T follicular helper cell (primary cell): ENCODE data around the gene CLINT1.
A peak's percentile ranks its signal among the peaks of the same experiment; 100 is the strongest.

Experiments used
- DNase-seq: peaks from one replicate; pipeline ENCODE4 v3.0.0-alpha.2; 2020; ENCODE audit warnings: low read depth

The CLINT1 gene

DNA sequence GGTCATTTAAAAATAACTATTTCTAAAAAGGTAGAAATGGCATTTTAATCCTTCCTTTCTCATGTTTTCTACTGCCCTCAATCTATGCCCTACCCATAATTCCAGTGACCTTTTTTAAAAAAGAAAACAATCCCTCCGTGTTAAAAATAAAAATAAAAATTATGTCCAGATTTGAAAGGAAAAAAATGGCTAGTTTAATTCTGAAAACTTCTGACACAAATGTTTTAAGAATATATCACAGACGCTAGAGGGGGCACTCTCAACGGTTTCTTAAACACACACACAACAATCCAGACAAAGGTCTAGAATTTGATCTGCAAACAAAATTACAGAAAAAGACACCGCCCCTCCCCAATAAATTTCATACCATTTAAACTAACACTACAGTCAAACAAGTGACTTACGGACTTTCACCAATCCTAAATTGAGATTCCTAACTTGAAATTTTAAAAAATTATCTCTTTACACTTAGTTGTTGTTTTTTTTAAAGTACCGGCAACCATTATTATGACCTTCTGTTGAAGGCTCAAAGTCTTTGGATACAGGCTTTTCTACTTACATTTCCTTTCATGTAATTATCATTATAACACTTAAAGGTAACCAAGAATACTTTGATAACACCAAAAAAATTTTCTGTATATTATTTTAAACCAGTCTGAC is 38.2 kb downstream of the CLINT1 start:
- no peak for DNase-seq

DNA sequence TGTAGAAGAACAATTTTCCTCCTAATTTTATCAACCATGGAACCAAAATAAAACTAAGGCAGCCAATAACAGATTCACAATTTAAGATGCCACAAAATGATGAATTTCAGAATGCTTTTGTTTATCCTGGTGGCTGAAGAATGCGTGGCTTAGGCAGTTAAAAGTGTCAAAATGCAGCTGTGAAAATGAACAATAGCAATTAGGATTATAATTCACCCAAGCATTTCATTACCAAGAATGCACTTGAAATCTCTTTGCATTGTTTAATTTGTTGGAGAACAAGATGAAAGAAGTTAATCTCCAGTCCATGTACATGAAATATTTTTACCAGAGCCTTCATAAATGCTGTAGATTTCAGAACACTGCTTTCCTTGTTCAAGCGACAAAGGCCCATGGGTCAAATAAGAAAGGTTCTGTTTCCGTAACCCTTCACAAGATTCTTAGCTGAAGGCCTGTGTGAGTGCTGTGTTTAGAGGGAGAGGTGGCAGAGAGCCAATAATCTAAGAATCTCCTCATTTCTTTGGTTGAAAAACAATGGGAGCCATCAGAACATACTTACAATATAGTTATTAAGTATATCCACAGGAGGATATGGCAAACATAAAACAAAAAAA is 39.3 kb downstream of the CLINT1 start:
- no peak for DNase-seq

DNA sequence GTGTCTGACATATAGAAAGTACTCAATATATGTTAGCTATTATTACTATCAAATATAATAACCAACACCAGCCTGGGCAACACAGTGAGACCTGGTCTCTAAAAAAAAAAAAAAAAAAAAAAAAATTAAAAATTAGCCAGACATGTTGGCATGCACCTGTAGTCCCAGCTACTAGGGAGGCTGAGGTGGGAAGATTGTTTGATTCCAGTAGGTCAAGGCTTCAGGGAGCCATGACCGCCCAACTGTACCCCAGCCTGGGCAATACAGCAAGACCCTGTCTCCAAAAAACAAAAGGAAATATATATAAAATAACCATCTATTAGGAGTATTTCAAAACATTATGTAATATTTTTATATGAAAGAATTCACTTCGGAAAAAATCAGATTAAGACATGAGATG is 40.6 kb downstream of the CLINT1 start:
- DNase-seq: no peak

DNA sequence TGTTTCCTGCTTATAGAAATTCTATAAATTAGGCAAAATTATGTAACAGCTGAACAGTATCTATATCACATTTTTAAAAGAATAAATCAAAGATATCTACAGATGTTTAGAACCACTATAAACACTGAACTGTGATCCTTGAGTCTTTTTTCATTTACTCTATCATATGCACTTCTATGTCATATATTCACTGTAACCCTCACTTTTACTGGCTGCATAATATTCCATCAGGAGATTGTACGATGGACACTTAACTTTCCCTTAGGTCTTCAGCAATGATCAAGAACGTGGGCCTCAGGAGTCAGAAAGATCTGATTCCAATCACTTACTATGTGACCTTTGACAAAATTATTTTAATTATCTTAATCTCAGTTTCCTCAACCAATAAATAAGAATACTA is 41.0 kb downstream of the CLINT1 start:
- DNase-seq: no peak

DNA sequence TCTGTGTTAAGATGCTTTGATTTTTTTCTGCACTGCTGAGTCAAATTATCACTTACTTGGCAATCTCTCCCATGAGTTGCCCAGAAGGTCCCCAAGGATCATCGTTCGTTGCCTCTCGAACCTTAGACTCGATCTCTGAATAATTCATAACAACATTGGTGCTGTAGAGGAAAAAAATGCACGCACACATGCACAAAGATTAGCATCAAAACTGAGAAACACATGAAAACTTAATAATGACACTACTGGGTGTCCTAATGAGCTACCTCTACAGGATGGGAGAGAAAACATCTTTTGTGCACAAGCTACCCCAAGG is 41.6 kb downstream of the CLINT1 start:
- no peak for DNase-seq

DNA sequence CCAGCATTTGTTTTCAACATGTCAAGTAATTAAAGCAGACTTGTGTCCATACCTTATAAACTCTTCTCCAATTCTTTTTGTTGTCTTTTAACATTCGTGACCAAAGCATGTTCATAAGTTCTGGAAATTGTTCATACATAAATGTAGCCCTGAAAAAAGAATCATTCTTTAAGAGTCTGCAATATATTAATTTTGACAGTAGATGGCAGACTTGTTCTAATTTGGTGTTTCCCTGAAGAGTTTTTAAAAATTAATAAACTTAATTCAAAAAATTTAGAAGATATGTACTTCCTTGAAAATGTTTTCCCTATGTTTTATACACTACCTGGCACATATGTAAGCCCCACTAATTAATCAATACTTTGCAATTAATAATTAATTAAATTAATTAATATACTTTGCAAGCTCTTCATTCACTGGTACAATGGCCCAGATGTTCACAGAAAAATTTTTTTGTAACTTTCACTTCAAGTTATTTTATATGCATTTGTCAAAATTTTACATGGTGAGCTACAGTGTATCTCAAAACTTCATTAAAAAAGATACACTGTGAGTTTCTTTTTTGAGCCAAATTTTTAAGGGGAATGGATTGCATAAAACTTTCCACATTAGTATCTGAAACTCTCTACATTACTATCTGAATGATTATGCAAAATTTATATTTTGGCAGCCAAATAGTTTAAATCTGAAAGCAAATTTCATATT is 42.1 kb downstream of the CLINT1 start:
- no peak for DNase-seq

DNA sequence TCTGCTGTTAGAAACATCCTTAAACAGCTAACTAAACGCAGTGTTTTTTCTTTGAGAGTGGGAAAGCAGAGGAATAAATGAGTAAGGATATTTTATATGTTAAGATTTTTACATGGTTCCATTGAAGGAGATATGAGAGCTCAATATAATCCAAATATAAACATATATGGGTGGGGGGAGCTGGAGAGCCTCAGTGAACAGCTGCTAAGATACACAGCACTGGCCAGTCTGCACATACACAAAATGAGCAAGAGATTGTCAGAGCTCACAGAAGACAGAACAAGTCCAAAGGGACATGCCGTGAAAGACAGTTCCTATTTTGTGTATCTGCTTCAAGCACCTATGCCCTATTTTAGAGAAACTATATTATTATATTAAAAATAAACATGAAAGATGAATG is 46.9 kb downstream of the CLINT1 start:
- DNase-seq: no peak

DNA sequence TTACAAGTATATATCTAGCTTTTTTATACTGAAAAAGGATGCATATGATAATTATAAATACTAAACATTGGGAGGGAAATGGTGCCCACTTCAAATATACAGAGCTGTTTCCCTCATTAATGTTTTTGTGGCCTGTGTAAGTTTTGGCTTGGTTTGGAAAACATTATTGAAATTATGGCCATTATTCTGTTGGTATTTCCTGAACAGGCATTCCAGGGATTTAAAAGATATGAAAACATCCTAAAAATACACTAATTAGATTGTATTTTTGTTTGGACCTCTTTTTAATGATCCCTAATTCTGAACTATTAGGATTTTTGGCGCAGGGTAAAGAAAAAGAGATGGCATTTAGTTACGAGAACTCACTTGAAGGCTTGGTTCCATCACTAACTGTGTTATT is 50.9 kb downstream of the CLINT1 start:
- no peak for DNase-seq

DNA sequence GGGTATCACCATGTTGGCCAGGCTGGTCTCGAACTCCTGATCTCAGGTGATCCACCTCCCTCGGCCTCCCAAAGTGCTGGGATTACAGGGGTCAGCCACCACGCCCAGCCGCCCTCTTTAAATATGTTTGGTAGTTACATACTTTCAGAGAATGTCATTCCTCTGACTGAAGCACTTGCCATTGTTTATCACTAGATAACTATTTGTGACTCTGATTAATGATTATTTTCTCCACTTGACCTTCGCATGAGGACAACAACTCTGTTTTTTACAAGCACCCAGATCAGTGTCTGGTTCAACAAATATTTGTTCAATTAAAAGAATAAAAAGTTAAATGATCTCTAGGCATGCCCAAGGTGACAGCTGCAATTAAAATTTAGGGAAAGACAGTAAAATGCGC is 56.2 kb downstream of the CLINT1 start:
- no peak for DNase-seq

DNA sequence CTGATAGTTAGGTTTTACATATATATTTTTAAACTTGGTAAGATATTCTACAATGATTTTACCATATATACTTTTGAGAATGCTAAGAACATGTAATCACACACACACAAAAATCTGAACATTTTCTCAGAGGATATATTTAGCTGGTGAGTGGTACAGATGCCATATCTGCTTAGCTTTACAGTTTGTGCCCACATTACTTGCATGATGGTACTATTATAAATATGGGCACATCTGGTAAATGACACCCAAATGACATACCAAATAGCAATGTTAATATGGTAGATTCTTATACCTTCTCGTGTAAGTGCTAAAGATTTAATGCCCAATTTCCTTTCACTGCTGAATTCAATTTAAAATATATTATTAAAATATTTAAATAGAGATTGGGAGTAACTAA is 58.8 kb downstream of the CLINT1 start:
- no peak for DNase-seq

DNA sequence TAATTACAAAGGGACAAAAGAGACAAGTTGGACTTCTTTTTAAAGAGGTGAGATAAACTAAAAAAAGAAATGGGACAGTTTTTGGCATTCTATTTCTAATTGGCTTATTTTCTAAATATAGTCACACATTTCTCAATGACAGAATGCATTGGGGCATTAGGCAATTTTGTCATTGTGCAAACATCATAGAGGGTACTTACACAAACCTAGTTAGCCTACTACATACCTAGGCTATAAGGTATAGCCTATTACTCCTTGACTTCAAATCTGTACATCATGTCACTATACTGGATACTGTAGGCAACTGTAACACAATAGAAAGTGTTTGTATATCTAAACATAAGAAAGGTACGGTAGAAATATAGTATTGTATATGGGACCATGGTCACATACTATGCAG is 59.4 kb downstream of the CLINT1 start:
- no peak for DNase-seq

DNA sequence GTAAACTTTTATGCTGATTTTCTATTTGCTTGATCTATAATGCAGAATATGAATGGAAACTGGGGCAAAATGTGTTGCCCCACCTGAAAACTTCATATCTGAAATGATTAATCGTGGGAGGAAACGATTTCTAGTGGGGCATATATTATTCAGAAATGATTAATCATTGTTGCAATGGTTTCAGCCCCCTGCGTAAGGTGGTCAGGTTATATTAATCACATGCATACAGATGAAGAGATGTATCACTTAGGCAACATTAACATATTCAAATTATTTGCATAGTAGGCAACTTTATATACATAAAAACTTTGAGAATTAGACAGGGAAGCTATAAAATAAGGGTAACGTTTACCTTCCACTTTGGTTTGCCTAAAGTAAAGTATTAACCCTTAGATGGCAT is 65.6 kb downstream of the CLINT1 start:
- no peak for DNase-seq

DNA sequence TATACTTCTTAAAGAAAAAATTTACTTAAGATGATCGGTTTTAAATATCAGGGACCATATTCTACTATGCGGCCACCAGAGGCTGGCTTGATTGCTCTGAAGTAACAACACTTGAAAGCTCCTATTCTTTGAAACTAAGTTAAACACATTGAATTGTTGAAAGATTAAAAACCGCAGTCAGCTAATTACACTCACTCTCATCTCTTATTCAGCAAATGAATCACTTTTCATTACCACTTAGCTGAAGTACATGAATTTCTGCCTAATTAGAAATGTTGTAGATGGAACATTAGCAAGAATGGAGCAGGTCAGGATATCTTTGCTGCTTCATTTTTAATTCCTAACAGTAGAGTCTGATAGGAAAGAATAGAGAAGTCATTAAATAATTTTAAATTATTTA is 73.1 kb downstream of the CLINT1 start:
- DNase-seq: no peak

DNA sequence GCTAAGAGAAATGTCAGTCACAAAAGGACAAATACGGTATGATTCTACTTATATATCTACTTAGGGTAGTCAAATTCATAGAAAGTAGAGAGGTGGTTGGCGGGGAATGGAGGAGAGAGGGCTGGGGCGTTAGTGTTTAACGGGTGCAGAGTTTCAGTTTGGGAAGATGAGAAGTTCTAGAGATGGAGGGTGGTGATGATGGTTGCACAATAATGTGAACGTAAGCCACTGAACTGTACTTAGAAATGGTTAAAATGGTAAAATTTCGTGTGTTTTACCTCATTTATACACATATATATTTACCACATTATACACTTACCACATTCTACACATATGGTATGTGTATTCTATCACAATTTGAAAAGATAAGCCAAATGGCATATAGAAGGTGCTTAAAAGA is 79.7 kb downstream of the CLINT1 start:
- no peak for DNase-seq

DNA sequence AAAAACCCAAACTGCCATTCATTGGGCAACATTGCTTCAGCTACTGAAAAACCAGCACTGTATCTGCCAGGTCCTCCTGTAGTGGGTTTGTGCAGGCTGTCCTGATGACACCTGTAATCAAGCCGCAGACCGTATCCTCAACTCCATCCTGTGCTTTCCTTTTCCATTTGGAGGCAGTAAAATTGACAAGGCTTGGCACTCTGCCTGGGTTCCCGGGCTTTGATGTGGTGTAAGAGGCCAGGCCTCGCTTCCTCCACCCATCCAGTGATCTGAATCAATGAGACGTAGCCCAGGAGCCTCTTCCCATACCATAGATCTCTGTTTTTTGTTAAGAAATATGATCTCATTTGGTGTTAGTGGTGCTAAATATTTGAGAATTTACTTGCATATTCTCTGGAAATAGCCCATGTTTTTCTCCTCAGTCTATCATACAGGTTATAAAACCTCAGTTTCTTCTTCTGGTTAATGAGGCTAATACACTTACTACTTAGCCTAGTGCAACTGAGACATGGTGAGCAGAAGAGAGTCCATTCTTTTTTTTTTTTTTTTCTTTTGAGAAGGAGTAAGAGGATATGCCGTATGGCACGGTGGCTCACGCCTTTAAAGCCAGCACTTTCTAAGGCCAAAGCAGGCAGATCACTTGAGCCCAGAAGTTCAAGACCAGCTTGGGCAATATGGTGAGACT is 80.7 kb downstream of the CLINT1 start:
- DNase-seq: no peak

DNA sequence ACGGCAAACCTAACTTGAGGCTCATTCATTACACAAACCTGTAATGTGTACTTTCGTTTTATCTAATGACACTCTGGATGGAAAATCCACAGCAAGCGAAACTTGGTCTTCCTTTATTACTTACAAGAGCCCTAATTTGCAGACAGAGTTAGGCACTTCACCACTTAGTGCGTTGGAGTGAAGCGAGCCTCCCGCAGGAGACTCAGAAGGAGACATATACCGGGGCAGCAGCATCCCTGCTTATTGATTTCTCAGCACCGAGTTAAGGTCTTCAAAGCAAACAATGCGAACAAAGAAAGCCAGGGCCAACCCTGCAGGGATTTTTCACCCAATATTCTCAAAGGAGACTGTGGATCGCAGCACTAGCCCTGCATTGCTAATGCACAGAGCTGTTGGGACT is 86.8 kb downstream of the CLINT1 start:
- no peak for DNase-seq

DNA sequence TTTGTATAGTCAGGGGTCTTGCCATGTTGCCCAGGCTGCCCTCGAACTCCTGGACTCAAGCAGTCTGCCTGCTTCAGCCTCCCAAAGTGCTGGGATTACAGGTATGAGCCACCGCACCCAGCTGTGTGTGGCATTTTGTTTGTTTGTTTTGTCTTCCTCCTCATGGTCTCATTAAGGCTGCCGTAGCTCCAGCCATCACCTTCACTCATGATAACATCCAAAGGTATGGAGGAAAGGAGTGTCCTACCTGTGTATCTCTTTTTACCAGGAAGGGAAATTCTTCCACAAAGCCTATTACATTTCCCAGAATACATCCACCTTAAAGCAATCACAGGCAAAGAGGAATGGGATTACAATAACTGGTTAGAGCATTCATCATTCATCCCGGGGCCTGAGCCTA is 88.3 kb downstream of the CLINT1 start:
- DNase-seq: no peak

DNA sequence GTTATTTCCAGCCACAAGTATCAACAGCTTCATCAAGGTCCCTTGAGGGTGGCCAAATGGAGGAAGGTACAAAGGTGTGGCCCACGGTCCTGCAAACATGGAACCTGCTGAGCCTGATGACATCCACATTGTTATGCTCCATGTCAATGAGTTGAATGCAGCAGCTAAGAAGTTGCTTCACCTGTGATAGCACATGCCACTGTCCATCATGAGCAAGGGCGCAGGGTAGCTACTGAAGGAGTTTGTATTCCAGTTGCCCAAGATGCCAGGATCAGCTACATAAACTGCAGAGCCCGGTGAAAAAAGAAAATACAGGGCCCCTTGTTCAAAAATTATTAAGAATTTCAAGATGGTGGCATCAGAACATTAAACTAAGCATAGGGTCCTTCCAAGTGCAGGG is 91.3 kb downstream of the CLINT1 start:
- DNase-seq: no peak

DNA sequence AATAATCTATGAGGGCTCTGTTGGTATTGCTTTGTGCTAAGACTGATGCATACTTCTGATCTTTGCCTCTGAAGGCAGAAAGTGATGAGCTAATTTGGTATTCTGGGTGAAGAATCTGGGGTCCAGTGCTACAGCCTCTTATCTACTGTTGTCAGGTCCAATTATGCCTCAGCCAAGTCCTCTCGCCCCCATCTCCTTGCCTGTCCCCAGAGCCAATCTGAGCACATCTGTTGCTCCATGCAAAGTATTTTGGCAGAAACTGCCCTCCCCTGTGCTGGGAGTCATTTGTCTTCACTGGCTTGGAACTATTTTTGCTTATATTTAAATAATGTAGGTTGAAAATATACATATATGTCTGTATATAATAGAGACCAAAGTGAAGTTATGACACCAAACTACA is 92.0 kb downstream of the CLINT1 start:
- no peak for DNase-seq

DNA sequence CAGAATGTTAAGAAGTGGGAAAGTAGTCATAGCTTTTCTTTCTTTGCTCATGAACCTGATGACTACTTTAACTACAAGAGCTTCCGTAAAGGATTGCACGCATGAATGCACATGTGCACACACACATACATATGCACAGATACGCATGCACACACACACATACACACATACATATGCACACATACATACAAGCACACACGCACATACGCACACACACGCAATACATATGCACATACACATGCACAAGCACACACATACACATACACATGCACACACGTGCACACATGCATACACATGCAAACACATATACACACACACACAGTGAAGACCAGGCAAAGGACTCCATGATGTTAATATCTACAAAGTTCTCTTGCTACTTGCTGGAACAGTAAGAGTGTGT is 92.5 kb downstream of the CLINT1 start:
- no peak for DNase-seq

DNA sequence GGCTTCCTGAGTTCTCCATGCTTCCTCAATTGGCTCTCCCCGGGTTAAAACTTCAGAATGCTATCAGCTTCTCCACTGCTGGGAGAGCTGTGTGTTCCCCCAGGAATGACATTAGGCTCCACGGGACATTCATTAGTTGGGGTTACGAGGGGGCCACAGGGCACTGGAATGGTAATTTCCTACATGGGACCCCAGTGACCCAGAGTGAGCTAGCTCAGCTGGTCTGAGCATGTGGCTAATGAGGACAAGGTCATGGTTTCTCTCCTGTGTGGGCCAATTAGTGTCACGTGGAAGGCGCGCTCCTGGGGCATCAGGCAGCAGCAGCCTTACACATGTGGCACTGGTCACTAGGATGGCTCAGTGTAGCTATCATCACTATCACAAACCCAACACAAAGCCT is 94.4 kb downstream of the CLINT1 start:
- DNase-seq: no peak

DNA sequence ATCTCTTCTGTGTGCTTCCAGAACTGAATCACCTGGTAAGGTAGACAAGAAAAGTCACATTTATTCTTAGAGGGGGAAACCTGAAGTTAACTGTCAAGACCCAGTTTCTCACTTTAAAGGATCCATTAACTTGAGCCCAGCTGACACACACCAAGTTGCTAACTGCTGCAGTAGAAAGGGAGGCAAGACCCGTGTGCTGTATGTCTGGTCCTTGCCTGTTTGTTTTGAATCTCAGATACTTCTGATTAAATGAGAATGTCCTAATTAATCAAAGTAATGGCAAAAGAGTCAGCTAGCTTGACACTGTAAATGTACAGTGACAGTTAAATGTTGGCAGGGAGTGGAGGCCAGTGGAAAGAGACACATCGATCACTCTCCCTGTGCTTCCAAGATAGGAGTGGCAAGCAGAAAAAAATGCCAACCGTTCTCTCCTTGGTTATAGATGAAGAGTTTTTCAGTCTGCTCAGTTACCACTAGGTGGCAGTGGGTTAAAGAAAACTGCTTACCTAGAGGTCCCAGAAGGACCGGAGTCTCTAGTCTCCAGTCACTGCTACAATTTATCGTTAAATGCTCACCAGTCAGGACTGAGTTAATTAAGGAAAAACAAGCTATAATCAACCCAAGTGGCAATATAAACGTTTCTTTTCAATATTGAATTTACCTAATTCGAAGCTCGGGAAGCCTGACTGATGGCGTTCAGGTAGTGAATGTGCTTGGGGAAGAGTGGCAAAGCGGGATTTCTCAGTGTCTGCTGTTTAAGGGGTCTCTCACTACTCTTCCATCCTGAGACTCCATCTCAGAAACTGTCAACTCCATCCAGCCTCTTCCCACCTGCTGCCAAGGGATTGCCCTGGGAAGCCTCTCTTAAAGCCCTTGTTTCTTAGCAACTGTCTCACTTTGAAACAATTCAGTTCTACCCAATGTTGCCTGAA is 97.0 kb downstream of the CLINT1 start:
- DNase-seq: peak; percentile 2
